ENCODE results near the gene NME3.

NME3 gene

DNA sequence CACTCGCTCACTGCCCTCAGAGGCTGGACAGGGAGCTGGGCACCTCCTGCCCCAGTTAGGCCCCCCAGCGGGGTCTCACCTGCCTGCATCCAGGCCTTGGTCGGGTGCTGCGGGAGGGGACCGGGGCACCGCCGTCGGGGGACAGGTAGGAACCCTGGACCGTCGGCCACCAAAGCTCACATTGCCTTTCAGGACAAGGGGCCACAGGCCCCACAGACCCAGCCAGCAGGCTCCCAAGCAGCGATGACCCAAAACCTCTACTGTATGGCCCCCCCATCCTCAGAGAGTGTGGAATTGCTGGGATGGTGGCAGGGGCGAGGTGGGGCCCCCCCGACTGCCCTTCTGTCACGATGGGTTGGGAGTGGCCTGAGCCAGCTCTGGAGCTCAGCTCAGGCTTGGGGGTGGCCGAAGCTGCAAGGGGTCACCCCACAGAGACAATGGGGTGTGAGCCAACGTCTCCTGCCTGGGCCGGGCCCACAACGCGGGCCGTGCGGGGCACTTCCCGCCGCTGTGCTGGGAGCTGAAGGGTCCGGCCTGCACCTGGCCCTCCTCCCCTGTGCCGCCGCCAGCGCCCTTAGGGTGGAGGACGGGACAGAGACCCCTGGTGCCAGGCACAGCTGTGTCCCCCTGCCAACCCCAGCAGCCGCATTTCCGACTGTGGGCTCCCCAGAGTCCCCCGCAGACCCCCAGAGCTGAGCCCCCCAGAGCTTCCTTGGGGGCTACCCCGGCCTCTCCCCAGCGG lies 21.7 kb upstream of the NME3 start:
- DNase-seq = no peak

DNA sequence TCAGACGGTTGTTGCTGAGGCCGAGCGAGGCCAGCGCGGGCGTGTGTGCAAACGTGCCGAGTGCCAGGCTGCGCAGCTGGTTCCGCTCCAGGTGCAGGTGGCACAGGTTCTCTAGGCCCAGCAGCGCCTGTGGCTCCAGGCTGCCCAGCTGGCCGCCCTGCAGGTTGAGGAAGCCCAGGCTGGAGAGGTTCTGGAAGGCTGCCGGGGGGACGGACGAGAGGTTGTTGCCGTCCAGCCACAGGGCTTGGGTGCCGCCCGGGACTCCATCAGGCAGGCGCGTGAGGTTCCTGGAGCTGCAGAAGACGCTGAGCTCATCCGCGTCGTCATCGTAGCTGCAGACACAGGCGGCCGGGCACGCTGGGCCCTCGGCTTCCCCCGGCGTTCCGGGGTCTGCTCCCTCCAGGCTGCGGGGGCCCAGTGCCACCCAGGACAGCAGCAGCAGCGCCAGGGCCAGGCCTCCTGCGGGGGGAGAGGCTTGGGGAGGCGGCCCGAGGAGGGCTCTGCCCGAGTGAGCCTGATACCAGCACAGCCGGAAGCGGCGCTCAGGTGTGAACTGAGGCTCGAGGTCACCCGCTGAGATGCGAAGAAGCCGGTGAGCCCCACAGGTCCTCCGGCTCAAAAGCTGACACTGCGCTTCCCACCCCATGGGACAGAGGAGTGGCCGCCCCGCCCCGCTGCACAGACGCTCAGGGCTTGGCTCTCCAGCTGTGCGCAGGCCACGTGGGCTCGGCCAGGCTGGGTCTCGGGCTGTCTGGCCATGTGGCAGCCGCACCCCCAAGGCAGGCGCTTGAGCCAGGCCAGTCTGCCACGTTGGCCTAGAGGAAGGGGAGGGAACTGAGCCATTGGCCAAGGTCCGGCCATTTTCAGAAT lies 20.8 kb upstream of the NME3 start:
- DNase-seq = no peak

DNA sequence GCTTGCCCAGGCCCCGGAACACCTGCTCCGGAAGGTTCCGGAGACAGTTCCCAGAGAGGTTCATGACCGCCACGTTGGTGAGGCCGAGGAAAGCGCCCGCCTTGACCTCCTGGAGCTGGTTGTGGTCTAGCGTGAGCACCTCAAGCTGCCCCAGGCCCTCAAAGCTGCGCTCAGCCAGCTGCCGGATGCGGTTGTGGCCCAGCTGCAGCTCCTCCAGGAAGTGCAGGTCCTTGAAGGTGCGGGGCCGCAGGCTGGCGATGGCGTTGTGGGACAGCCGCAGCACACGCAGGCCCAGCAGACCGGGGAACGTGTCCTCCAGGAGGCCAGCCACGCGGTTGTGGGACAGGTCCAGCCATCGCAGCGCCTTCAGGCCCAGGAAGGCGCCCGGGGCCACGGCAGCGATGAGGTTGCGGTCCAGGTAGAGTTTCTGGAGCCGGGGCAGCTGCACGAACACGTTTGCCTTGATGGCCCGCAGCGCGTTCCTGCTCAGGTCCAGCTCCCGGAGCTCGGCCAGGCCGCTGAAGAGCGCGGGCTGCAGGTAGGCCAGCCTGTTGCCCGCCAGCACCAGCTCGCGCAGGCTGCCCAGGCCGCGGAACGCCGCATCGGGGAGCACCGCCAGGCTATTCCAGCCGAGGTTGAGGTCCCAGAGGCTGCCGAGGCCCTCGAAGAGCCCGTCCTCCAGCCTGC lies 20.1 kb upstream of the NME3 start:
- DNase-seq = no peak

DNA sequence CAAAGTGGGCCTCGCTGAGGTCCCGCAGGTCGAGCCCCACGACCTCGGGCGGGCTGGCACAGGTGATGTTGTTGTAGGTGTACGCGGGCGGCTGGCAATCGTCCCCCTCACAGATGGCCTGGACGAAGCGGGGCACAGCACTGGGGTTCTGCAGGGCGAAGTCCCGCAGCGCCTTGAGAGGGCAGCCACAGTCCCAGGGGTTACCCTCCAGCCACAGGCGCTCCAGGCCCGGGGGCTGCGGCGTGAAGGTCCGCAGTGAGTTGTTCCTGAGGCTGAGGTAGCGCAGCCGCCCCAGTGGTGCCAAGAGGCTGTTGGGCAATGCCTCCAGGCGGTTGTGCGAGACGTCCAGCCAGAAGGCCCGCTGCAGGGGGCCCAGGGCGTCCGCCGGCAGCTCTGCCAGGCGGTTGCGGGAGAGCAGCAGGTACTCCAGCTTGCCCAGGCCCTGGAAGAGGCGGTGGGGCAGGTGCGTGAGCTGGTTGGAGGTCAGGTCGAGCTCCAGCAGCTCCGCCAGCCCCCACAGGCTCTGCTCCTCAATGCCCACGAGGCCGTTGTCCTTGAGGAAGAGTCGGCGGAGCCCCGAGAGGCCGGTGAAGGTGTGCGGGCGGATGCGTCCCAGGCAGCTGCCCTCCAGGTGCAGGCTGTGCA lies 19.4 kb upstream of the NME3 start:
- no peak for DNase-seq

DNA sequence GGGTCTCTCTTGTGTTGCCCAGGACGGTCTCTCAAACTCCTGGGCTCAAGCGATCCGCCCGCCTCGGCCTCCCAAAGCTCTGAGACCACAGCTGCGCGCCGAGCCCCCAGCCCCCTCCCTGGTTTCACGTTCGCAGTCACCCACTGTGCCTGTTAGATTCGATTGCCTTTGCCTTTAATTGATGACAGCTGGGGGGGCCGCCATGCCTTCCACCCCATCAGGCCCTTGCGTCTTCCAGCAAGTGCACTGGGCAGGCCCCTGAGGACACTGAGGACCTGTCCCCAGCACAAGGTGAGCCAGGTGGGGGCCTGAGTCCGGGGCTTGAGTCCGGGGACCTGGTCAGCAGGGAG lies 18.9 kb upstream of the NME3 start:
- DNase-seq = no peak

DNA sequence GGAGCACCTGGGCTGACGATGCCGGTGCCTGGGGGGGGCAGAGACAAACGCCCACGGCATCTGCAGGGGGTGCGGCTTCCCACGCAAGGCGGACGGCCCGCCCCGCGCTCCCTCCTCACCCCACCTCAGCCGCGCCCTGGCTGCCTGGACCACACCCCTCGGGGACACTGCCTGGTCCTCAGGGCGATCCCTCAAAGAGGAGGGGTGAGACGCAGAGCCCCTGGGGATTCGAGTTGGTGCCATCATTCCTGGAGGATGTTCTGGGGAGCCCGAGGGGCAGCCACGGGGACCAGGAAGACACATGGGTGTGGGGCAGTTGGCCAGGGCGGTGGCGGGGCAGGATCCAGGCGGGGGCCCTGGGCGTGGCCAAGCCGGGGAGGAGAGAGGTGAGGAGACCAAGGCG lies 18.3 kb upstream of the NME3 start:
- no peak for DNase-seq

DNA sequence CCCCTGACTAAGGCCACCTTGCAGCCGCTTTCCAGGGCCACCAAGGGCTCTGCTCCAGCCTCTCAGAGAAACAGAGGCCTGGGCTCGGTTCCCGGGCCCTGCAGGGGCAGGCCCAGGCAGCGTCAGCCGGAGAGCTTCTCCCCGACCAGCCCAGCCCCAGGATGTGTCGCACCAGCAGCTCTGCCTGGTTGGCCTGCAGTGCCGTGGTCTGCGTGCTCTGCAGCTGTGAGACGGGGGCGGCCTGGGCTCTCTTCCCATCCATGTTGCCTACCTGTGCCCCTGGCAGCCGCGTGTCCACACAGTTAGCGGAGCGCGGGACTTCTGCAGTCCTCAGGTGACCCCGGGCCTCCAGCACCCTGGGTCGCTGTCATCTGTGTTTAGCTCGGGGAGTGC lies 17.4 kb upstream of the NME3 start:
- no peak for DNase-seq

DNA sequence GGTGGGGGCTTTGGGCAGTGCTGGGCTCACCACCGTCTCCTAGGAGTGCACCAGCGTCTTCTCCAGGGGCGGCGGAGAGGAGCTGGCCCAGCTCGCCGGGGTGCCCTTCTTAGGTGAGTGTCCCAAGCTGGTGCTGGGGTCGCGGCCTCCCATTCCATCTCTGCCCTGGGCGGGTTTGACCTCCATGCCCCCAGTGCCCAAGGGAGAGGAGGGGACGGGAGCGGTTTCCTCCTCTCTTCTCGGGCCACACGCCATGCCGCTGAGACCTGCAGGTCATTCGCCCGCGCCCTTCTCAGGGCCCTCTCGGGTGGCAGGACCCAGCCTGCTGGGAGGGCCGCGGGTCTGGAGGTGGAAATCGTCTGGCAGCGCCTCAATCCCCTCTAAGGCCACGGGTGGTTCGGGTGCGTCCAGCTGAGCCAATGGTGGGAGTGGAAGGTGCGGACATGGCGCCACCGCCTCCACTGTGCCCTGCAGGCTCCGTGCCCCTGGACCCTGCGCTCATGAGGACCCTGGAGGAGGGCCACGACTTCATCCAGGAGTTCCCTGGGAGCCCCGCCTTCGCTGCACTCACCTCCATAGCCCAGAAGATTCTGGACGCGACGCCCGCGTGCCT lies 16.9 kb upstream of the NME3 start:
- no peak for DNase-seq

DNA sequence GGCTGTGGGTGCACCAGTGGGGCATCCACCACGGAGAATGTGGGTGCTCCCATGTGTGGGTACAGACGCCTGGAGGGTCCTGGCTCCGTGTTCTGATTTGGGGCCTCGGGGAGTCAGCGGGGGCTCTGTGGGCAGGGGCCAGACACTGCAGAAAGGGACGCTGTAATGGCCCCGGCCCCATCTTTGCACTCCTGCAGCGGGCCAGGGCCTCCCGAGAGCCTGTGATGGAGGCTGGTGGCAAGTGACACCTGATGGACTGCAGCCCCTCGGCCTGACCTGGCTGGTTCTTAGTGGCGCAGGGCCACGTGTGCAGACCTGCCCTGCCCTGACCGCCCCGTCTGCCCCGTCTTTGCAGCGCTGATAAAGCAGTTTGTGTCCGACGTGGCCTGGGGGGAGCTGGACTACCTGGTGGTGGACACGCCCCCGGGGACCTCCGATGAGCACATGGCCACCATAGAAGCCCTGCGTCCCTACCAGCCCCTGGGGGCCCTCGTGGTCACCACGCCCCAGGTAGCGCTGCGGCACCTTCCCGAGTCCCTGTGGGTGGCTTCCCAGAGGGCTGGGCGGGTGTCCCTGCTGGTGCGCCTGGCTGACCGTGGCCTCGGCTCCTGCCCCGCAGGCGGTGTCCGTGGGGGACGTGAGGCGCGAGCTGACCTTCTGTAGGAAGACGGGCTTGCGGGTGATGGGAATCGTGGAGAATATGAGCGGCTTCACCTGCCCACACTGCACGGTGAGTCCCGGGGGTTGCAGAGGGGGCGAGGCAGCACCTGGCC lies 16.2 kb upstream of the NME3 start:
- DNase-seq = no peak

DNA sequence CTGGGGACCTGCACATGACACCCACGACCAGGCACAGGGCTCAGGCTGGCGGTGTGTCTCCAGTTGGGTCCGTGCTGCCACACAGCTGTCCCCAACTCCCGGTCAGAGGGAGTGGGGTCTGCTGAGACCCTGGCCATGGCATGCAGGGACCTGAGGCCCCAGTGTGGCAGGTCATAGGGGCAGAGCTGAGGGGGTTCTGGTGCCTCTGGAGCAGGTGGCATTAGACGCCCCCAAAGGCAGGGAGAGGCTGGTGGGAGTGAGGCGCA lies 15.6 kb upstream of the NME3 start:
- no peak for DNase-seq

DNA sequence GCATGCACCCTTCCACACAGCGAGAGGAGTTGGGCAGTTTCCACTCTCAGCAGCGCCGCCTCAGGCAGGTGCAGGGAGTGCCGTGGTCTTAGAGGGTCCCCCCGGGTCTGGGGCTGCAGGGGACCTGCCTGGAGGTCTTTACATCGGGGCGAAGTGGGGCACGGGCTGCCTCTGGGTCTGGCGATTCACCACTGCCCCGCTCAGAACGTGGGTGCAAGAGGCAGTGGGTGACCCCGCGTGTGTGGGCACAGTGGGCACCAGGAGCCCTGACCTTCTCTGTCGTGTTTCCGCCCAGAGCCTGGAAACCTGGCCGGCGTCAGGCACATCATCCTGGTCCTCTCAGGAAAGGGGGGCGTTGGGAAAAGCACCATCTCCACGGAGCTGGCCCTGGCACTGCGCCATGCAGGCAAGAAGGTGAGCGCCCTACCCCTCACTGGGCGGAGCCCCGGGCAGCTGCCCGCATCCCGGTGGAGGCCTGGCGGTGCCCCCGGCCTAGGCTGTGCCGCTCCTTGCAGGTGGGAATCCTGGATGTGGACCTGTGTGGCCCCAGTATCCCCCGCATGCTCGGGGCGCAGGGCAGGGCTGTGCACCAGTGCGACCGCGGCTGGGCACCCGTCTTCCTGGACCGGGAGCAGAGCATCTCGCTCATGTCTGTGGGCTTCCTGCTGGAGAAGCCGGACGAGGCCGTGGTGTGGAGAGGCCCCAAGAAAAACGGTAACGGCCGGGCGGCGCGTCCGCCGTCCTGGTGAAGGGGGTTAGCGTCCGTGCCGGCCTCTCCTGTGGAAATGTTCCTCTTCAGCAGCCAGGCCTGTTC lies 15.1 kb upstream of the NME3 start:
- no peak for DNase-seq

DNA sequence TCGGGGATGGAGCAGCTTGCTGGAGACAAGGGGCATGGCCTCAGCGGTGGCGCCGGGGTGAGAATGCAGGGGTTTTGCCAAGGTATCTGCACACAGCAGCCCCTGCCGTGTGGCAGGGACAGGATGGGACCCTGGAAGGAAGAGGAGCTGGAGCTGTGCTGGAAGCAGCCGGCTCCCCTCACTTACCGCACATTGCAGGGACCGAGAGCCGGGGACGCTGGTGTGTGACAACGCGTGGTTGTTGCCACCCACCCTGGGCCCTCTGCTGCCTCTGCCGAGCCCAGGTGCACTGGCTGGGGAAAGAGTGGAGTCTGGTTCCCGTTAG lies 14.5 kb upstream of the NME3 start:
- no peak for DNase-seq

DNA sequence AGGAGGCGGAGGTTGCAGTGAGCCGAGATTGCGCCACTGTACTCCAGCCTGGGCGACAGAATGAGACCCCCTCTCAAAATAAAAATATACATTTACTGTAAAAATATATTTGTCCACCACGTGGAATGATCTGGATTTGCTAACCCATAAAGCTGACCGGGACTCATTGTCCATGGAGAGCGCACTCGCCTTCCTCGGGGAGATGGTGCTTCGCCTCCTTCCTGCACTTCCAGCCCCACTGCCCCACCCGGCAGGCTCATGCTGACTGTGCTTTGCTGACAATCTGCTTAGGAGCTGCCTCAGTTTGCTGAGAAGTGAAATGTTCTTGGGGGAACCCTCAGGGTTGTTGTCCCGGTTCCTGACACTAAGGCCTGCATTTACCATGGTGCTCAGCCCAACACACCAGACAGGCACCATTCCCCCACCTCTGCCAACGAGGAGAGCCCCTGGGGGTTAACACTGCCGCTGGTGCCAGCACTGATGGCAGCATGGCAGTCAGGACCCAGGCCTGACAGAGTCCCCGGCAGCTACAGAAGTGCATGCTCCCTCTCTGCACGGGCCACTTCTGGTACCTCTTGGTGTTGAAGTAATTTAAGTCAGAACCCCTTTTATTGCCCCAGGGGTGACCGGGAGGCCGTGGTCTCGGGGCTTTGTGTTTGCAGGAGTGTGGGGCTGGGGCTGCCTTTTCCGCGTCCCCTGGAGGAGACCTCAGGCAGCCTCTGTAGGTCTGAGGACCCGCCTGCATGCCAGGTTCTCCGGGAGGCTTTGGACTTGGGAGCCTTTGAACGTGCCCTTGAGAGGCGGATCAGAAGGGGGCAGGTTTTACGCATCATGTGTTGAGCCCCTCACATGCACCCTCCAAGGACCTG lies 13.9 kb upstream of the NME3 start:
- DNase-seq = no peak

DNA sequence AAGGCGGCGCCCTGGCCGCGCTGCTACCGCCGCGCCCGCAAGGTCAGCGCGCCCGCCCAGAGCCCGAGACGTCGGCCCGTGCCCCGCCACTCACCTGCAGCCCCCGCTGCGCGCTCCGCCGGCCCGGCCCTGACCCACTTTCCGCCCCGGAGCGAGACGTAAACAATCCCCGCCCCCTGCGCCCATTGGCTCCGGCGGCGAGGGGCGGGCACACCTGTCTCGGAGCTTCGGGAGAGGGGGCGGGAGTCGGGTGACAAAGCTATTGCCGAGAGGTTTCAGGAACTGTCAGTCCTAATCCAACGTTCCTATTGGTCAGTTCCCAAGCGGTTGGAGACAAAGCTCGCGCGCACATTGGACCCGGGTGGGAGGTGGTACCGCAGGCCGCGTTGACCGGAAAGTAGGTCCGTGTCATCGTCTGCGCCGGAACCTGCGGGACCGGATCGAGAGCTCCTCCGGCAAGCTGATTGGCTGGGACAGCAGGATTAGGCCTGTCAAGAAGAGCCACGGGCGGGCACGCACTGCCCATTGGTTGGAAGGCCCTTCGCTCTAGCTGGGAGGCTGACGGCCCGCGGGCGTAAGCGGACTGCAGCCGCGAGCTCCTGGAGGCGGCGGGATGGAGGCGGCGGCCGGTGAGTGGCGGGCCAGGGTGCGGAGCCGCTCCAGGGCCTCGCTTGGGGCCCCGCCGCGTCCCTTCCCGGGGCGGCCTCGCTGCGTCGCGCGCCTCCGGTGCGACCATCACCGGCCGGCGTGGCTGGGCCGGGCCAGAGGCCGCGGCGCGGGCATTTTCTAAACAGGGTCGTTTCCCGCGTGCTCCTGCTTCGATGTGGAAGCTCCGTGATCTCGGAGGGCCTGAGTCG lies 11.3 kb upstream of the NME3 start, which contains the start of the genes NUBP2 and SPSB3:
NUBP2 (plus strand) TSS at position 553 of the 857 bp plus-strand sequence; CDS start at position 614, 61 bp downstream.
SPSB3 (minus strand) TSS at position 164 of the 857 bp plus-strand sequence. CDS start 1,088 bp downstream, outside the sequence.
- peak; percentile 97 for DNase-seq

DNA sequence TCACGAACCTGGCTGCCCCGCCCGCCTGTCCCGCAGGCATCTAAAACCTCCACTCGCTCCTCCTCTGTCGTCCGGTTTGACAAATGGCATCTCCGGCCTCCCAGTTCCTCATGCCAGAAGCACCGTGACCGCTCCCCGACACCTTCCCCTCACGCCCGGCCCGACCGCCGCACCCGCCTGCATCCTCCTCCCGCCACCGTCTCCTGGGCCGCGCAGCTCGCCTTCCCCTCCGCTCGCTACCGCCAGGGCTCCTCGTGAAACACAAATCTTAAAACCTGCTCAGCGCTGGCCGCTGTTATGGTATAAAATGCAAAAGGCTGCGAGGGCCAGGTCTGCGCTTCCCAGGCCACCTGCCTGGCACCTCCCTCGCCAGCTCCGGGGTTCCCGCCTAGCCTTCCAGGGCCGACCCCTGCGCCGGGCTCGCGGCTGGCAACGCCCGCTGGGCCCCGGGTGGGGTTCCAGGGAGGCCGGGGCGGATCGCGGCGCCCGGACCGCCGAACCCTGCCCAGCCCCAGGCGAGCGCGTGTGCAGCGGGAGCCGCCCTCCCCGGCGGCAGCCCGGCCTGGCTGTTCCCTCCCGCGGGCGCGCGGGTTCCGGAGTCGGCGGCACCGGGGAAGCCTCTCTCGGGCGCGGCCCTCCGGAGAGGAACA lies 10.5 kb upstream of the NME3 start:
- peak; percentile 26 for DNase-seq

DNA sequence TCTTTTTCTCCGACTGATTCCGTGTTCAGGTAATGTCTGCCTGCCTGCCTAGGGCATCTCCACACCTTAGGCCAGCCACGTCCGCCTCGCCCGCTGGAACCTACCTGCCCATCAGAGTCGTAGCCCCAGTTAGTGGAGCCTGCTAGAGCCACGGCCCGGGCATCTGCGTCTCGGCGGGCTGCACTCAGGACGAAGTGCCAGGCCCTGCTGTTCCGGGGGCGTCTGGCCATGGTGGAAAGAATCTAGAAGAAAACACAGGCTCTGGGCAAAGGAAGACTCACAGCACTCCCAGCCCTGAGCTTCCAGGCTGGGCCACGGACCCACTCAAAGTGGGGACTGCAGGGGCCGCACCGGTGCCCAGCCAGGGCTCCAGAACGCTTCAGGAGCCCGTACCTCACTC lies 9.9 kb upstream of the NME3 start:
- DNase-seq = no peak

DNA sequence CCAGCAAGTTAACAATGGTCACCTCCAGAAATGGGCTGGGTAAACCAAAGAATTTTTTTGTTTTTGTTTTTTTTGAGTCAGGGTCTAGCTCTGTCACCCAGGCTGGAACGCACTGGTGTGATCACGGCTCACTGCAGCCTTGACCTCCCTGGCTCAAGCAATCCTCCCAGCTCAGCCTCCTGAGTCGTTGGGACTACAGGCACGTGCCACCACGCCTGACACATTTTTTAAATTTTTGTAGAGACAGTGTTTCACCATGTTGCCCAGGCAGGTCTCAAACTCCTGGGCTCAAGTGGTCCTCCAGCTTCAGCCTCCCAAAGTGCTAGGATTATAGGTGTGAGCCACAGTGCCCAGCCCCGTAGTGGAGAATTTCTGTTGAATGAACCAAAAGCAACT lies 9.3 kb upstream of the NME3 start:
- DNase-seq = no peak

DNA sequence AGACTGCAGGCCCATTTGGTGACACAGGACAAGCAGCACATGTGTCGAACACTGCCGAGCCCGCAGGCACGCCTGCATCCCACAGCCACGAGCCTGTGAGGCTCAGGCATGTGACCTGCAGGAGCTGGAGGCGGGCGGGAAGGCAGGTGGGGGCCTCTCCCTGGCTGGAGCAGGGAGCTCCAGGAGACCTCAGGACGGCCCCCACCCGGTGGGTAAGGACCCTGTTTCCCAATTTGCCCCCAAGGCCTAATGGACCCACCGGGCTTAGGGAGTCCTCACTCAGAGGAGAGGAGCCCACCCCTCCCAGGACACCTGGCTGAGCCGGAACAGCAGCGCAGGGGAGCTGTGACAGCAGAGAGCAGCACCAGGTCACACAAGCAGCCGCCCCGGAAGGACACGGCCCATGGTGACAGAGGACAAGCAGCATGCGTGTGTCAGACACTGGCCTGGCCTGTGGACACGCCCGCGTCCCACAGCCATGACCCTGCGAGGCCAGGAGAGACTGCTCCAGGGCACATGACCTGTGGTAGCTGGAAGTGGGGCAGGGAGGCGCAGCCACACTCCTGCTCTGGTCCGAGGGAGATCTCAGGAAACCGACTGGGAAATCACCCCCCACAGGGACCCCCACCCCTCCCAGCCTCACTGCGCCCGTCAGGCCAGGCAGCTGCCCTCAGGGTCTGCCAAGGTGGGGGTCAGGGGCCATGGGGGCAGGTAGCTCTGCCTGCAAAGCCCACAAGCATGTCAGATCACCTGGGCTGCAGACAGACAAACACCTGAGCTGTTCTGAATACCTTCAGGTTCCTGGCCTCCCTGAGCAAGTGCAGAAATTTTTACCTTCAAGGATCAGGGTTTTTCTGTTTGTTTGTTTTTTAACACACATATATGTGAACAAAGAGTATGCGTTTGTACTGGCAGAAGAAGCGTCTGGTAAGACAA lies 8.7 kb upstream of the NME3 start:
- no peak for DNase-seq

Data from activated CD4-positive, alpha-beta T cell treated with anti-CD3 and anti-CD28 coated beads, Interleukin-2, amount 50 U/mL, for 1 hour (primary cell).